ENCODE measurements around the gene RABGEF1.
"Not testable (repeated sequence)": the region's sequence is repeated elsewhere in the genome, so short reads cannot be mapped to it uniquely, and the experiment has no call there.

The RABGEF1 gene

DNA sequence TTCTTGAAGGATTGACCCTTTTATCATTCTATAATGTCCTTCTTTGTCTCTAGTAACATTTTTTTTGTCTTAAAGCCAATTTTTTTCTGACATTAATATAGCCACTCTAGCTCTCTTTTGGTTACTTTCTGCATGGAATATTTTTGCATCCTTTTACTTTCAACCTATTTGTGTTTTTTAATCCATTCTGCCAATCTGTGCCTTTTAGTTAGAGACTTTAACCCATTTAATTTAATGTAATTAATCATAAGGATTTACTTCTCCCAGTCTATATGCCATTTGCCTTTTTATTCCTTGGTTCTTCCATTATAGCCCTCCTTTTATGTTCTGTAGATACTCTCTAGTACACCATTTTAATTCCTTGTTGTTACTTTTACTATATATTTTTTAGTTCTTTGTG lies 32.7 kb upstream of the RABGEF1 start:
- Histone ChIP-seq H3K9me3 (ENCODE audit: control insufficient read depth, insufficient read depth, low read length) (no peaks in the 10 kb centered on the region), H3K27ac (ENCODE audit: low read length) (no peak overlapping the region), H3K4me1 (ENCODE audit: control insufficient read depth, insufficient read depth, low read length) (no peaks in the 10 kb centered on the region), H3K27me3 (ENCODE audit: control insufficient read depth, insufficient read depth, low read length) (no peaks in the 10 kb centered on the region), H3K36me3 (ENCODE audit: control insufficient read depth, insufficient read depth, low read length) (no peaks in the 10 kb centered on the region), H3K4me3 (ENCODE audit: low read length) (no peak overlapping the region)
- no peak for DNase-seq (ENCODE audit: low read depth, low spot score)

DNA sequence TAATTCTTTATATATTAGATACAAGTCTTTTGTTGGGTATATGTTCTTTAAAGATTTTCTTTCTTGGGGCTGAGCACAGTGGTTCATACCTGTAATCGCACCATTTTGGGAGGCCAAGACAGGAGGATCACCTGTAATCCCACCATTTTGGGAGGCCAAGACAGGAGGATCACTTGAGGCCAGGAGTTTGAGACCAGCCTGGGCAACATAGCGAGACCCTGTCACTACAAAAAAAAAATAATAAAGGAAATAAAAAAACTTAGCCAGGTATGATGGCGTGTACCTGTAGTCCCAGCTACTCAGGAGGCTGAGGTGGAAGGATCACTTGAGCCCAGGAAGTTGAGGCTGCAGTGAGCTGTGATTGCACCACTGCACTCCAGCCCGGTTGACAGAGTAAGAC lies 29.8 kb upstream of the RABGEF1 start:
- not testable (repeated sequence) for H3K9me3 ChIP-seq (ENCODE audit: control insufficient read depth, insufficient read depth, low read length); H3K4me3 ChIP-seq (ENCODE audit: low read length); H3K27ac ChIP-seq (ENCODE audit: low read length); H3K27me3 ChIP-seq (ENCODE audit: control insufficient read depth, insufficient read depth, low read length); DNase-seq (ENCODE audit: low read depth, low spot score); H3K4me1 ChIP-seq (ENCODE audit: control insufficient read depth, insufficient read depth, low read length); H3K36me3 ChIP-seq (ENCODE audit: control insufficient read depth, insufficient read depth, low read length)
- no CpG with 5 or more reads among the region's 4 CpGs for WGBS (ENCODE audit: insufficient coverage, insufficient read length)

DNA sequence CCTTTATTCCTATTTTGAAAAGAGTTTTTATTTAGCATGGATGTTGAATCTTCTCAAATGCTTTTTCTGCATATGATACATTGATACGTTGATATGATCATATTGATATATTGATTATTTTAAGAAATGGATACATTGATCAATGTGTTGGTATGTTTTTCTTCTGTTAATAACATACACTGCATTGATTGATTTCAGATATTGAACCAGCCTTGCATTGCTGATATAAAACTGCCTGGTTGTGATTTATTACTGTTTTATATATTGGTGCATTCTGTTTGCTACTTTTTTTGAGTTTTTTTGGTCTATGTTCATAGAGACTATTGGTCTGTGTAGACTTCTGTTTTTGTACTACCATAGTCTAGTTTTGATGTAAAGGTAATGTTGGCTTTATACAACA lies 26.8 kb upstream of the RABGEF1 start:
- Histone ChIP-seq H3K9me3 (ENCODE audit: control insufficient read depth, insufficient read depth, low read length) (no peaks in the 10 kb centered on the region), H3K4me1 (ENCODE audit: control insufficient read depth, insufficient read depth, low read length) (no peaks in the 10 kb centered on the region), H3K36me3 (ENCODE audit: control insufficient read depth, insufficient read depth, low read length) (no peaks in the 10 kb centered on the region), H3K27ac (ENCODE audit: low read length) (no peak overlapping the region), H3K4me3 (ENCODE audit: low read length) (no peak overlapping the region), H3K27me3 (ENCODE audit: control insufficient read depth, insufficient read depth, low read length) (no peaks in the 10 kb centered on the region)
- WGBS (ENCODE audit: insufficient coverage, insufficient read length) = no CpG with 5 or more reads among the region's 1 CpG
- DNase-seq (ENCODE audit: low read depth, low spot score) = no peak

DNA sequence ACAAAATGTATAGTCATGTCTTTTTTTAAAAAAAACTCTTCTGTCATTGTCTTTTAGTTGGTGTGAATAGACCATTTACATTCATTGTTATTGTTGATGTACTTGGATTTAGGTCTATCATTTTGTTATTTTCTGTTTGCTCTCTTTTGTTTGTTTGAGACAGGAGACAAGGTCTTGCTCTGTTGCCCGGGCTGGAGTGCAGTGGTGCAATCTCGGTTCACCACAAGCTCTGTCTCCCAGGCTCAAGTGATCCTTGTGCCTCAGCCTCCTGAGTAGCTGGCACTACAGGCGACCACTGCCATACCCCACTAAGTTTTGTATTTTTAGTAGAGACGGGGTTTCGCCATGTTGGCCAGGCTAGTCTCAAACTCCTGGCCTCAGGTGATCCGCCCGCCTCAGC lies 23.9 kb upstream of the RABGEF1 start:
- WGBS (ENCODE audit: insufficient coverage, insufficient read length) = no CpG with 5 or more reads among the region's 7 CpGs
- not testable (repeated sequence) for DNase-seq (ENCODE audit: low read depth, low spot score); H3K27me3 ChIP-seq (ENCODE audit: control insufficient read depth, insufficient read depth, low read length); H3K36me3 ChIP-seq (ENCODE audit: control insufficient read depth, insufficient read depth, low read length); H3K27ac ChIP-seq (ENCODE audit: low read length); H3K4me1 ChIP-seq (ENCODE audit: control insufficient read depth, insufficient read depth, low read length); H3K4me3 ChIP-seq (ENCODE audit: low read length); H3K9me3 ChIP-seq (ENCODE audit: control insufficient read depth, insufficient read depth, low read length)

DNA sequence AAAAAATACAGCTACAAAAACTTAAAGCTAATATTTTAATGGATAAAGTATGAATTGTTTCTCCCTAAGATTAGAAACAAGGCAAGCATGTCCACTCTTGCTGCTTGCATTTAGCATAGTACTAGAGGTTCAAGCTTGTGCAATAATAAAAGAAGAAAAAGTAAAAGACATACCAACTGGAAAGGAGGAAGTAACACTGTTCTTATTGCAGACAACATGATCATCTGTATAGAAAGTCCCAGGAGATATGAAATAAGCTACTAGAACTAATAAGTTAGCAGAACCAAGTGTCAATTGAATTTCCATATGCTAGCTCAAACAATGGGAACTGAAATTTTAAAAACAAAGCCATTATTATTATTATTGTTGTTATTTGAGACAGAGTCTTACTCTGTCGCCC lies 20.0 kb upstream of the RABGEF1 start:
- H3K9me3 ChIP-seq (ENCODE audit: control insufficient read depth, insufficient read depth, low read length) = no peaks in the 10 kb centered on the region
- WGBS (ENCODE audit: insufficient coverage, insufficient read length) = no CpG with 5 or more reads among the region's 1 CpG
- no peak overlapping the region for H3K4me3 ChIP-seq (ENCODE audit: low read length)
- H3K36me3 ChIP-seq (ENCODE audit: control insufficient read depth, insufficient read depth, low read length) = no peaks in the 10 kb centered on the region
- DNase-seq (ENCODE audit: low read depth, low spot score) = no peak
- H3K27ac ChIP-seq (ENCODE audit: low read length) = no peak overlapping the region
- H3K4me1 ChIP-seq (ENCODE audit: control insufficient read depth, insufficient read depth, low read length) = no peaks in the 10 kb centered on the region
- no peaks in the 10 kb centered on the region for H3K27me3 ChIP-seq (ENCODE audit: control insufficient read depth, insufficient read depth, low read length)

DNA sequence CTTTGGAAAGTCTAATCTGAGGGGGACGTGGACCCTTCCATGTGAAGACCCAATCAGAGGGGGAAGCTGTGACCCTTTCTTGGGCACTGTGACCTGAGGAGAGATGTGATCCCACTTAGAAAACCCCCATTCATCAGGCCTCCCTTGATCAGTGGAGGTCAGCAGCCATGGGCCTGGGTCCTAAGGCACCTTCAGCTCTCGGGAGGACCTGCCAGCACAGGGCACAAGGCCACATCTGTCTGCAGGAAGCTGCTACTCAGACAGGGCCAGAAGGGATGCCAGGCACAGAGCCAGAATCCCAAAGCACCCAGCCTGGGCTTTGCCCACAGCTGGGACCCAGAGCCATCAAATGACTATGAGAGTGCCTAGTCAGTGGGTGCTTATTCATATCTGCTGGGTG lies 14.7 kb upstream of the RABGEF1 start:
- no peaks in the 10 kb centered on the region for H3K36me3 ChIP-seq (ENCODE audit: control insufficient read depth, insufficient read depth, low read length)
- no peak overlapping the region for H3K27ac ChIP-seq (ENCODE audit: low read length)
- no peak overlapping the region for H3K4me3 ChIP-seq (ENCODE audit: low read length)
- DNase-seq (ENCODE audit: low read depth, low spot score) = no peak
- no peaks in the 10 kb centered on the region for H3K4me1 ChIP-seq (ENCODE audit: control insufficient read depth, insufficient read depth, low read length)
- no peaks in the 10 kb centered on the region for H3K9me3 ChIP-seq (ENCODE audit: control insufficient read depth, insufficient read depth, low read length)
- H3K27me3 ChIP-seq (ENCODE audit: control insufficient read depth, insufficient read depth, low read length) = no peaks in the 10 kb centered on the region
- no CpG with 5 or more reads among the region's 2 CpGs for WGBS (ENCODE audit: insufficient coverage, insufficient read length)

DNA sequence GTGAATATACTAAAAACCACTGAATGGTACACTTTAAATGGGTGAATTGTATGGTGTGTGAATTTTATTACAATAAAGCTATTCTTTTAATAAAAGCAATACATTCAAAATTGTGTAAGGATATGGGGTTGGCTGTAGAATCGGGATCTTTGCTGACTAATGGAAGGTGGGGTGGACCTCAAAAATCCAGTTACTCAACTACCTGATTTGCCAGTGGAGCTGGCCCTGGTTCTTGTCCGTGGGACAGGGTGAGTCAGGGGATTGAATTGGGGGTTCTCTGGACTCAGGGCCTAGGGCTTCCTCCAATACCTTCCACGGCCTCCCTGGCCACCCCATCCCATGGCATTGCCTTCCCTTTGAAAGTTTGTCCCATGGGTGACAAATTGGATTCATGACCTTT lies 13.5 kb upstream of the RABGEF1 start:
- H3K4me3 ChIP-seq (ENCODE audit: low read length) = no peak overlapping the region
- no peak overlapping the region for H3K27ac ChIP-seq (ENCODE audit: low read length)
- H3K36me3 ChIP-seq (ENCODE audit: control insufficient read depth, insufficient read depth, low read length) = no peaks in the 10 kb centered on the region

DNA sequence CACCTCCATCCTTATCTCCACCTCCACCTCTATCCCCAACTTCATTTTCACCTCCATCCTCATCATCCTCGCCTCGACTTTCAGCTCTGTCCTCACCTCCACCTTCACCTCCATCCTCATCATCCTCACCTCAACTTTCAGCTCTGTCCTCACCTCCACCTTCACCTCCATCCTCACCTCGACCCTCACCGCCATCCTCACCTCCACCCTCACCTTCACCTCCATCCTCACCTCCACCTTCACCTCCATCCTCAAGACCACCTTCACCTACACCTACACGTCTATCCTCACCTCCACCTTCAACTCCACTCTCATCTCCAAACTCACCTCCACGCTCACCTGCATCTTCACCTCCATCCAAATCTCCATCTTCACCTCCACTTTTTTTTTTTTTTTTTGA lies 12.0 kb upstream of the RABGEF1 start:
- WGBS (ENCODE audit: insufficient coverage, insufficient read length) = 98% methylated on average over 6 of the region's 6 CpGs
- Histone ChIP-seq H3K27ac (ENCODE audit: low read length) (no peak overlapping the region), H3K4me1 (ENCODE audit: control insufficient read depth, insufficient read depth, low read length) (no peaks in the 10 kb centered on the region), H3K36me3 (ENCODE audit: control insufficient read depth, insufficient read depth, low read length) (no peaks in the 10 kb centered on the region), H3K27me3 (ENCODE audit: control insufficient read depth, insufficient read depth, low read length) (no peaks in the 10 kb centered on the region; the same call in 1 of the 2 replicates), H3K9me3 (ENCODE audit: control insufficient read depth, insufficient read depth, low read length) (no peaks in the 10 kb centered on the region), H3K4me3 (ENCODE audit: low read length) (no peak overlapping the region)
- DNase-seq (ENCODE audit: low read depth, low spot score) = no peak

More for the DNA sequence above, 13.5 kb upstream of the RABGEF1 start:
- no CpG with 5 or more reads among the region's 3 CpGs for WGBS (ENCODE audit: insufficient coverage, insufficient read length)
- Histone ChIP-seq H3K27me3 (ENCODE audit: control insufficient read depth, insufficient read depth, low read length) (no peaks in the 10 kb centered on the region), H3K9me3 (ENCODE audit: control insufficient read depth, insufficient read depth, low read length) (no peaks in the 10 kb centered on the region), H3K4me1 (ENCODE audit: control insufficient read depth, insufficient read depth, low read length) (no peaks in the 10 kb centered on the region)
- no peak for DNase-seq (ENCODE audit: low read depth, low spot score)

DNA sequence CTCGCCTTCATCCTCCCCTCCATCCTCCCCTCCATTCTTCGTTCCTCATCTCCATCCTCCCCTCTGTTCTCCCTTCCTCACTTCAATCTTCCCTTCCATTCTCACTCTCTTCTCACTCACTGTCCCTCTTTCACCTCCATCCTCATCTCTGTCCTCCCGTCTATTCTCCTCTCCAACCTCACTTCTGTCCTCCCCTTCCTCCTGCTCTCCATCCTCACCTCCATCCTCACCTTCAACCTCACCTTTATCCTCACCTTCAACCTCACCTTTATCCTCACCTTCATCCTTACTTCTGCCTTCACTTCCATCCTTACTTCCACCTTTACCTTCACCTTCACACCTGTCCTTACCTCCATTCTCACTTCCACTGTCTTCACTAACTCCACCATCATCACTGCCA lies 11.3 kb upstream of the RABGEF1 start:
- Histone ChIP-seq H3K4me1 (ENCODE audit: control insufficient read depth, insufficient read depth, low read length) (no peaks in the 10 kb centered on the region), H3K36me3 (ENCODE audit: control insufficient read depth, insufficient read depth, low read length) (no peaks in the 10 kb centered on the region), H3K9me3 (ENCODE audit: control insufficient read depth, insufficient read depth, low read length) (no peaks in the 10 kb centered on the region), H3K4me3 (ENCODE audit: low read length) (no peak overlapping the region), H3K27ac (ENCODE audit: low read length) (no peak overlapping the region), H3K27me3 (ENCODE audit: control insufficient read depth, insufficient read depth, low read length) (no peaks in the 10 kb centered on the region; the same call in 1 of the 2 replicates)
- WGBS (ENCODE audit: insufficient coverage, insufficient read length) = 100% methylated on average over 3 of the region's 3 CpGs
- DNase-seq (ENCODE audit: low read depth, low spot score) = no peak

DNA sequence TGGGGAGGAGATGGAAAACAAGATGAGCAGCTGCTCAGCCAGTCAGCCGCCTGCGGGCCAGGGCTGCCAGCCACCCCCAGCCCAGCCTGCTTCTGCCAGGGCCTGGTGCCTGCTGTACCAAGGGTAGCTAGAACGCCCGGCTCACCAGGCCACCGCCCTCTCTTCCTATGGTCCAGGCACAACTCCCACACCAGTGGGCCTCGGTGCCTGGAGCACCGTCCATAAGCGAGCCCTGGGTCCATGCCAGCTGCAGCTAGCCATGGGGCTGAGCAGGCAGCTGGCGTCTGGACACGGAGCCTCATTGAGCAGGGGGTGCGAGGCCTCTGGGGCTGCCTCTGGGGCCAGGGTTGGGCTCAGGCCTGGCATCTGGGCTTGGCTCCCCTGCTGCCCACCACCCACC lies 8.5 kb upstream of the RABGEF1 start:
- H3K36me3 ChIP-seq (ENCODE audit: control insufficient read depth, insufficient read depth, low read length) = no peaks in the 10 kb centered on the region
- WGBS (ENCODE audit: insufficient coverage, insufficient read length) = no CpG with 5 or more reads among the region's 11 CpGs
- DNase-seq (ENCODE audit: low read depth, low spot score) = no peak
- H3K27ac ChIP-seq (ENCODE audit: low read length) = no peak overlapping the region
- no peaks in the 10 kb centered on the region; the same call in 1 of the 2 replicates for H3K27me3 ChIP-seq (ENCODE audit: control insufficient read depth, insufficient read depth, low read length)
- no peaks in the 10 kb centered on the region for H3K4me1 ChIP-seq (ENCODE audit: control insufficient read depth, insufficient read depth, low read length)
- no peak overlapping the region for H3K4me3 ChIP-seq (ENCODE audit: low read length)
- H3K9me3 ChIP-seq (ENCODE audit: control insufficient read depth, insufficient read depth, low read length) = no peaks in the 10 kb centered on the region

DNA sequence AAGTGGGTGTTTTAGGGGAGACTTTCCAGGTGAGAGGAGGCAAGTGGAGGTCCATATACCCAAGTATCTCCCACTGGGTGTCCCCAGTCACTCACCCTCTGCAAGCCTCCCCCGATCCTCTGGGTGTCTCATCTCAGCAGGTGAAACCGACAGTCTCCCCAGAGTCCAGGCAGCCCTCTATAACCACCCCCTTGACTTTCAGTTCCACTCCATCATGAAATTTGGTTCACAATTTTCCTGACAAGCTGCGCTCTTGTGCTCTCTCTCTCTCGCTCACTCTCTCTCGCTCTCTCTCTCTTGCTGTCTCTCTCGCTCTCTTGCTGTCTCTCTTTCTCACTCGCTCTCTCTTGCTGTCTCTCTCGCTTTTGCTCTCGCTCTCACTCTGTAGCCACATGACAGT lies 8.1 kb upstream of the RABGEF1 start:
- Histone ChIP-seq H3K36me3 (ENCODE audit: control insufficient read depth, insufficient read depth, low read length) (no peaks in the 10 kb centered on the region), H3K4me1 (ENCODE audit: control insufficient read depth, insufficient read depth, low read length) (no peaks in the 10 kb centered on the region), H3K27ac (ENCODE audit: low read length) (no peak overlapping the region), H3K9me3 (ENCODE audit: control insufficient read depth, insufficient read depth, low read length) (no peaks in the 10 kb centered on the region), H3K4me3 (ENCODE audit: low read length) (no peak overlapping the region), H3K27me3 (ENCODE audit: control insufficient read depth, insufficient read depth, low read length) (no peaks in the 10 kb centered on the region; the same call in 1 of the 2 replicates)
- no peak for DNase-seq (ENCODE audit: low read depth, low spot score)
- WGBS (ENCODE audit: insufficient coverage, insufficient read length) = no CpG with 5 or more reads among the region's 9 CpGs

Measured in iPS DF 6.9 (cell line).